ENCODE results near the gene KCNMA1.

GRCh38 chr10:77016855-77017254 is 620.8 kb downstream of the KCNMA1 start:
- TF ChIP-seq CTCF (IDR thresholded peaks at IDR 0.05 in 2 of 3, conservative IDR thresholded peaks at IDR 0.05 in 1 of 3; ENCODE audit: borderline replicate concordance in 1 of 3, insufficient read depth in 1 of 3, low read depth in 2 of 3, low read length in 2 of 3) (no peak), POLR2A (IDR thresholded peaks at IDR 0.05; ENCODE audit: borderline replicate concordance, extremely low read depth, insufficient read depth, insufficient read length) (no peak), SRF (IDR thresholded peaks at IDR 0.05; ENCODE audit: low read depth) (no peak), EZH2phosphoT487 (IDR thresholded peaks at IDR 0.05; ENCODE audit: borderline replicate concordance) (no peak), SIN3A (IDR thresholded peaks at IDR 0.05; ENCODE audit: low read depth) (no peak), RAD21 (IDR thresholded peaks at IDR 0.05; ENCODE audit: low read depth) (no peak), CEBPB (IDR thresholded peaks at IDR 0.05; ENCODE audit: low read depth) (no peak), ZFX (IDR thresholded peaks at IDR 0.05) (no peak), POLR2AphosphoS5 (IDR thresholded peaks at IDR 0.05; ENCODE audit: low read depth, low read length) (no peak), JUND (IDR thresholded peaks at IDR 0.05) (no peak), TCF7L2 (IDR thresholded peaks at IDR 0.05; ENCODE audit: borderline replicate concordance, extremely low read depth, insufficient read depth, insufficient read length) (no peak), SP1 (IDR thresholded peaks at IDR 0.05; ENCODE audit: low read depth) (no peak)
- TF ChIP-seq, protein P1, sequence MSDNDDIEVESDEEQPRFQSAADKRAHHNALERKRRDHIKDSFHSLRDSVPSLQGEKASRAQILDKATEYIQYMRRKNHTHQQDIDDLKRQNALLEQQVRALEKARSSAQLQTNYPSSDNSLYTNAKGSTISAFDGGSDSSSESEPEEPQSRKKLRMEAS (IDR thresholded peaks at IDR 0.05): no peak

Measured in HCT116 (cell line).